HG02973 (cell line): ENCODE data around the gene PHKB.
"Not testable (repeated sequence)": the region's sequence is repeated elsewhere in the genome, so short reads cannot be mapped to it uniquely, and the experiment has no call there.

ENCODE experiments used
- ATAC-seq: cut with Tn5 transposase; IDR thresholded peaks from one replicate; pipeline ENCODE4 v1.9.1; 2021; ENCODE audit warnings: moderate library complexity; ENCODE audit not compliant: unreplicated experiment

PHKB gene

DNA sequence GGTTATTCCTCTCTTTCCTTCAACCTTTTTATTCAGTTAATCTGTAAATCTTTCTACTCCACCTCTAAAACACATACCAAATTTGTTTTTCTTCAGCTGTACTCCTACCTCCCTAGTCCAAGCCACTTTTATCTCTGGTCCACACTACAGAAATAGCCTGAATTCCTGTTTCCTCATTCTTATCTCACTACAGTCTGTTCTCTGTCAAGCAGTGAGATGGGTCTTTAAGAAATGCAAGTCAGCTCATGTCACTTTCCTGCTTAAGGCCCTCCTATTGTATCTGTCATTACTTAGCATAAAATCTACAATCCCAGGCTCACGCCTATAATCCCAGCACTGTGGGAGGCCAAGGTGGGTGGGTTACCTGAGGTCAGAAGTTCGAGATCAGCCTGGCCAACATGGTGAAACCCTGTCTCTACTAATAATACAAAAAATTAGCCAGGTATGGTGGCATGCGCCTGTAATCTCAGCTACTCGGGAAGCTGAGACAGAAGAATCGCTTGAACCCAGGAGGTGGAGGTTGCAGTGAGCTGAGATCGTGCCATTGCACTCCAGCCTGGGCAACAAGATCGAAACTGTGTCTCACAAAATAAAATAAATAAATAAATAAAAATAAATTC lies 7.0 kb downstream of the PHKB start:
- ATAC-seq: not testable (repeated sequence)

DNA sequence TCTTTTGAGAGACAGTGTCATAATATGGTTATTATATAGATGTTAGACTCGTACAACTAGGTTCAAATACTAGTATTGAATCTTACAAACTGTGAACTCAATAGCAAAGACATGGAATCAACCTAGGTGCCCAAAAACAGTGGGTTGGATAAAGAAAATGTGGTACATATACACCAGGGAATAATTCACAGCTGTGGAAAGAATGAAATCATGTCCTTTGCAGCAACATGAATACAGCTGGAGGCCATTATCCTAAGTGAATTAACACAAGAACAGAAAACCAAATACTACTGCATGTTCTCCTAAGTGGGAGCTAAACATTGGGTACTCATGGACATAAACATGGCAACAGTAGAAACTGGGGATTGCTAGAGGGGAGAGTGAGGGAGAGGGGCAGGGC lies 8.1 kb downstream of the PHKB start:
- no peak for ATAC-seq

DNA sequence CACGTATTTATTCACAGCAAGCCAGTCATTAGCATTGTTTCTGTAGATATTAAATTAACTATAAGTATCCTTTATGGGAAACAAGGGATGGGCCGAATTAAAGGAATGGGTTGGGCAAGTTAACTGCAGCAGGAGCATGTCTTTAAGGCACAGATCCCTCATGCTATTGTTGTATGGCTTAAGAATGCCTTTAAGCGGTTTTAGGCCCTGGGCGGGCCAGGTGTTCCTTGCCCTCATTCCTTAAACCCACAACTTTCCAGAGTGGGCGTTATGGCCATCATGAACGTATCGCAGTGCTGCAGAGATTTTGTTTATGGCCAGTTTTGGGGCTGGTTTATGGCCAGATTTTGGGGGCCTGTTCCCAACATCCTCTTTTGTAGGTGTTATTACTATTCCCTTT lies 9.1 kb downstream of the PHKB start:
- no peak for ATAC-seq

DNA sequence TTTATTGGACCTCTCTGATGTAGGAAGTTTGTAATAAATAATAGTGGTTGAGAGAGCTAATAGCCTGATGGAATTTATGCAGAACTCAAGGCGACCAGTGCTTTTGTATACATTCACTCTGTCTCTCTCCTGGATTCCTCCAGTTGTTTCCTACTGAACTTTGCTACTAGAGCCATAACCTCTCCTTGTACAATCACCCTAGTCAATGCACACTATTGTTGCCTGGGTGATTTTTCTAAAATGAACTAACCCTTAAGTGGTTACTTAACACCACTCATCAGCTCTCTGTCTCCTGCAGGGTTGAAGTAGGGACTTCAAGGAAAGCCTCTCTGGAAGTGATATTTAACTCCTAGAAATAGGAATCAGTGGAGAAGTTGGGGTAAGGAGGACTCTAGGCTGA lies 9.7 kb downstream of the PHKB start:
- no peak for ATAC-seq

DNA sequence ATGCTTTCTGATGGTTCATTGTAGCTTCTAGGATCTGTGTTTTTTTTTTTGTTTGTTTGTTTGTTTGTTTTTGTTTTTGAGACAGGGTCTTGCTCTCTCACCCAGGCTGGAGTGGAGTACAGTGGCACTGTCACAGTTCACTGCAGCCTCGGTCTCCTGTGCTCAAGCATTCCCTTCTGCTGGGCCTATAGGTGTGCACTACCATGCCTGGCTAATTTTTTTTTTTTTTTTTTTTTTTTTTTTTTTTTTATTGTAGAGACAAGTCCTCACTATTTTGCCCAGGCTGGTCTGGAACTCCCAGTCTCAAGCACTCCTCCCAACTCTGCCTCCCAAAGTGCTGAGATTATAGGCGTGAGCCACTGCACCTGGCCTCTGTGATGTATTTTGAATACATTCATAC lies 11.9 kb downstream of the PHKB start:
- ATAC-seq: not testable (repeated sequence)

DNA sequence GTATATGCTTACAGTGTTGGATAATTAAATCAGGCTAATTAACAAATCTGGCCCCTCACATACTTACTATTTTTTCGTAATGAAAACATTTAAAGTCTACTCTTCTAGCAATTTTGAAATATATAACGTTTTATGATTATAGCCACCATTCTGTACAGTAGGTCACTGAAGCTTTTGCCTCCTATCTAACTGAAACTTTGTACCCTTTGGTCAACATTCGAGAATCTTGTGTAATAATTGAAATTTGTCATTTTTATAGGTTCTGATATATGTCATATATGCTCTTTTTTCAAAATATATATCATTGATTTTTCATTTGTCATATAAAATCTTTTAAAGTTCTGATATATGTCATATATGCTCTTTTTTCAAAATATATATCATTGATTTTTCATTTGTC lies 12.7 kb downstream of the PHKB start:
- ATAC-seq: no peak

DNA sequence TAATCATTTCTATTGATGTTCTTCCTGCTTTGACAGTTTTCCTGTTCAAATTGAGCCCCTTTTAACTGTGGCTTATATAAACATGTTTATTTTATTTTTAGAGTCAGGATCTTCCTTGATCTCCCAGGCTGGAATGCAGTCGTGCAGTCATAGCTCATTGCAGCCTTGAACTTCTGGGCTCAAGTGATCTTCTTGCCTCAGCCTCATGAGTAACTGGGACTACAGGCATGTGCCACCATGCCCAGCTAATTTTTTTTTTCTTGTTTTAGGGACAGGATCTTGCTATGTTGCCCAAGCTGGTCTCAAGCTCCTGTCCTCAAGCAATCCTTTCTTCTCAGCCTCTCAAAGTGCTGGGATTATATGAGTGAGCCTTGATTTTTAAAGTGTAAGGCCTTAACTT lies 14.7 kb downstream of the PHKB start:
- no peak for ATAC-seq

DNA sequence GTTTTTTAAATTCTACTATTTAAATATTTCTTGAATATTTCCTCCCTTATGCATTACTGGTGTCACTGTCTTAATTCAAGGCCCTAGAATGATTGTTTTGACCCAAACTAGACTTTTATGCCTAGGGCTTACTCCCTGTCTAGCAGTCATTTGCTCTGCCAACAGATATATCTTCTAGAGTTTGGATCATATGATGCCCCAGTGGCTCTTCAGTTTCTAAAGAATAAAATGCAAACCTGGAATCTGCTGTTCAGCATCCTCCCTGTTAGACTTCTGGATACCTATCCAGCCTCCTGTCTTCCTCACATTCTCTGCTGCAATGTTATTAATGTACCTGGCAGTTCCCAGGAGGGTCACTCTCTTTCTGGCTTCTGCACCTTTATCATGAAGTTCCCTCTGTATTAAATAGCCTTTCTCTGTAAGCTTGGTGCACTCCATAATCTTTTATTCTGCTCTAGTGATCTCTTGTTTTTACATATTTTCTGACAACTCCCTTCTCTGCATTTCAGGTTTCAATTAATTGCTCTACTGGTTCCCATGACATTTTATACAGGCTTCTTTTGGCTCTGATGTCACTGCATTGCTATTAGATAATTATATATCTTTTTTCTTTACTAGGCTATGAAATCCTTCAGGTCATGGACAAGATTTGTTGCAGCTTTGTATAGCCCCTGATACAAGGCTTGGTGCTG lies 15.7 kb downstream of the PHKB start:
- ATAC-seq: no peak

DNA sequence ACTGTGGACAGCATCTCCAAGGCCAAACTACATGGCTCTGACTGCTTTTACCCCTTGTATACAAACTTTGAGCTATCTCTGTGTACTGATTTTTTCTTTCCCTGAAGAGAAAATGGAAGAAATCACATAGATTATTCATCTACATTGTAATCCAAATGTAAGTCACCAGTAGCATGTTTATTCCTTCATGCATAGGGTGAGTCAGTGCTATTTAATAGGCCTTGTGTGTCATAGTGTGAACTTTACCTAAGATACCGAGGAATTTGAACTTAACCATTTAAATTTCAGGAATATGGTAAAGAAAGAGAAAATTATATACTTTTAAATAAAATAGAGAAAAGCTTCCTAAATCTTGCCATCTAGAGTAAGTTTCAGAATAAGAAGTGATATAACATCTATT lies 16.5 kb downstream of the PHKB start:
- ATAC-seq: no peak

DNA sequence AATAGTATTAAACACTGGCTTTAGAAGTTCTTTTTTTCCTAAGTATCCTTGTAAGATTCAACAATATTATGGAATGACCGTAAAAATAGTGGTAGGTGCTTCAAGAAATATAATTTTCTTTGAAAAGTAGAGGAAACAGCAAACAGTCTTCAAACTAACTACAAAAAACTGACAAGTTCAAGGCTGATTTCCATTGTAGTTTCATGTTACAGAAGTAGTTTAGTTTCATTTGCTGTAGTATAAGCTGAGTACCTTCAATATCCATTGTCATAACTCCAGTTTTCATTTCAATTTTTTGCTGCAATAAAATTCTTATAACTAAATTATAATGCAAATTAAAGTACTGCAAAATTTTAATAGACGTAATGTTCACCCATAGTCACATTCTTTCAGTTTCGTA lies 19.3 kb downstream of the PHKB start:
- ATAC-seq: no peak

DNA sequence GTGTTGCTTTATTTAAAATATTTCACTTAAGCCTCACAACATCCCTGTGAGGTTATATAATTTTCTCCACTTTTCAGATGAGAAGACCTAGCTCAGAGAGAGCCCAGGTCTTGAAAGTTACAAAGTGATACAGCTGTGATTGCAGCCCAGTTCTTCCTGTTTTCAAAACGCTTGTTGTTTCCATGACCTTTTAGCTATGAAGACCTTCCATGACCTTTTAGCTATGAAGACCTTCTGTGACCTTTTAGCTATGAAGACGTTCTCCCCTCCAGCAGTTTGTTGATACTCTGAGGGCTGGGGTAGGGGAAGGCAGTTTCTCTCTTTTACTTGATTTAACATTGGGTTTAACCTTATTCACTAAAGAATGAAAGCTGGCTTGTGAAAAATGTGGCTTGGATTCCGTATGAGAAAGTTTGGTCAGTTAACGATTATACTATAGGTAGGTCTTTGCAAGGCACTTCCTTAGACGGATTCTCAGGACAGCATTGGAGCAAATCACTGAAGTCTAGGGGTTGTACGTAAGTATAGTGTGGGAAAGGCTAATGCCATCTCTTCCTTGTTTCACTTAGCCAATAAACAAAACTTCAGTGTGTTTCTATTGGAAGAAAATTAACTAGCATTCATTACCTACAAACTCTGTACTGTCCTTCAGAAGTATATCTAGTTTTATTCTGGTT lies 20.7 kb downstream of the PHKB start:
- ATAC-seq: no peak

DNA sequence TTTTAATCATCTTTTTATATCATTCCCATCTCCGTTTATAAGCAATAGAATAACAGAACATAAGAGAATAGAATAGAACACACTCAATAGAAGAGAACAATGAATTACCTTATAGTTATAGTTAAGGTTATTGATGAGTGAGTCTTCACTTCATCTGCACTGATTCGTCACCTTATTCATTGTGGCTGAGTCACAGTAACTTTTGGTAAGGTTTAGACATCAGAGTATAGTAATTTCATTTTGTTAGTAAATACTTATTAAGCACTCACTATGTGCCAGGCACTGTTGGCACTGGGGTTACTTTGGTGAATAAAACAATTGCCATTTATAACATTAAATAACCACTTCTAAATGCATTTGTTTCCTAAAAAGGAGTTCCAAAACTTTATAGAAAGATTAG lies 22.5 kb downstream of the PHKB start:
- ATAC-seq: no peak

DNA sequence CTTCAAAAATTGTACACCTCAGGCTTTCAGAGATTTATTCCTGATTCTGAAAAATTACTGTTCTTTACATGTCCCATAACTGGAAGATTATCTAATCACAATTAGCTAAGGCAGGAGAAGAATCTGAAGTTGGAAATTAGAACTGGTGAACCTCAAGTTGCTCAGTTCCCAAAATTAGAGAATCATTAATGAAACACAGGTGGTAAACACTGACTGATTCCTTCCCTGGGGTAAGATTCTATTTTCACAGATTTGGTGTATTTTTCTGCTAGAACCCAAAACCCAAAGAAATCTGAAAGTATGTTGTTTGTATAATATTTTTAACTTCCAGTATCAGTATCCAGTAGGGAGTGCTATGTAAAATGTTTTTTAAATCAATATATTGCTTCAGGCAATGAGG lies 25.7 kb downstream of the PHKB start:
- ATAC-seq: peak; percentile 44

DNA sequence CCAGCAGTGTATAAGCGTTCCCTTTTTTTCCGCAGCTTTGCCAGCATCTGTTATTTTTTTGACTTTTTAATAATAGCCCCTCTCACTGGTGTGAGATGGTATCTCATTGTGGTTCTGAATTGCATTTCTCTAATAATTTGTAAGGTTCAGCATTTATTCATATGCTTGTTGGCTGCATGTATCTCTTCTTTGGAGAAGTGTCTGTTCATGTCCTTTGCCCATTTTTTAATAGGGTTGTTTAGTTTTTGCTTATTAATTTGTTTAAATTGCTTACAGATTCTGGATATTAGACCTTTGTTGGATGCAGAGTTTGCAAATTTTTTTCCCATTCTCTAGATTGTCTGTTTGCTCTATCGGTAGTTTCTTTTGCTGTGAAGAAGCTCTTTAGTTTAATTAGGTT lies 26.9 kb downstream of the PHKB start:
- no peak for ATAC-seq

DNA sequence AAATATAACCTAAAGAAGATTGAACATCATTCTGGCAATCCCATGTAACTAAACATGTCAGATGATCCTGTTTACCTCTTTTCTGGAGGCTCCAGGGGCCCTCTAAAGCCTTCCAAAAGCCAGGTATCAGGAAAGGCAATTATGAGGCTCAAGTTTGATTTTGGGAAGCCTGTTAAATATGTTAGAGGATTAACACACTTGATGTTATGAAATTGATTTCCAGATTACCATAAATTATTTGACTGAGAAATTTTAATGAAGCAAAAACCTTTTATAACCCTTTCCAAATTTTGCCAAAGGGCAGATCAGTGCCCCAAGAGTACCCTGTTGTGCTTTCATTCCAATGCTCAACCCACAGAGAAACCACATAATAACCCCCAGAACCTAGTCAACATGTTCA lies 29.3 kb downstream of the PHKB start:
- no peak for ATAC-seq

DNA sequence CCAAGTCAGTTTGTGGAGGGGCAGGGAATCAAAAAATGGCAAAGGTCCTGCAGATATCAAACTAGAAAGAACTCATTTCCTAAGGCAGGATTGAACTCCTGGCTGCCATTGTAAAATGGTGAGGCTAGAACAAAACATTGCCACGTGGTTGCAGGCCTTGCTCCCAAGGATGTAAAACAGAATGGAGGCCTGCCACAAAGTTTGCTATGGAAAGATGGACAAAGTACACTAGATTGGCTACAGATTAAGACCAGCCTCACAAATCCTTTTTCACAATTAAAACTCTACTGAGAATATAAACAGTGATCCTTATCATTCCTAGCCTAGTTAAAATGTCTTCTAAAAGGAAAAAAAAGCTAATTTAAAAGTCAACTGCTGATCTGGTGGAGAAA lies 30.9 kb downstream of the PHKB start:
- no peak for ATAC-seq

DNA sequence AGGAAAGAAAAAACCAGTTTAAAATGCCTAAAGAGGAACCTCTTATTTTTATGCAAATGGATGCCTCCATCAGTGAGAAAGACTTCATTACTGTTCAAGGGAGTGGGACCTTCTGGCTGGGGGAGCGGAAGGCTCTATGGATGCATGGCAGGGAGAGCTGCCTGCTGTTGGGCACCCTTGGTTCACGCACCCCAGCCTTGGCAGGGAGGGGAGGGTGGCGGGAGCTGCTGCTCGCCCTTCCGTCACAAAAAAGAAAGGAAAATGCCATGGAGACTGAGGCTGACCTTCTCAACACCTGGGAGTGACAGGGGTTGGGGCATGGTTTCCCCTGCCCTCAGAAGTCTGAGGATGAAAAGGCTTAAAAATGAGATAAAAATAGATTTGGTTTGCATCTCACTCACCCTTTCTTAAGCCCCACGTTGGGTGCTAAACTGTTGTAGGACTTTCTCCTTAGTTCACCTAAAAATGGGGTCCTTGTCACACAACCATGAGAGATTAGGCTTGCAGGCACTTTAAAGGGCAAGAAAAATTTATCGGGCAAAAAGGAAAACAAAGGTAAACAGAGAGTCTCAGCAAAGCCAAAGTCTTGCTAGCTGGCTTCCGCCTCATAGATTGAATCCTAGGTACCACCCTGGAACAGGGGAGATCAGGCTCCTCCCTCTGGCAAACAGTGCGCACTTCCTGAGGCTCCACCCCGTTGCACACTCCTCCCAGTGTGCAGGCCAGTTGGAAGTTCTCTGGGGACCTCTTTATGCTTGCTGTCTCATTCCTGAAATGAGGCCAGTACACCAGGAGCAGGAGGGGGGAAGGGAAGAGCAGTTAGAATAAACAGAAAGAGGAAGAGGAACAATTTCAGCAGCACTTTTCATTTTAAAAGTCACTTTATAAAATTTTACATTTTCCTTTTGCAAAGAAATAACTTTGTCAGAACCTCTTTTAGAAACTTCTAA lies 31.6 kb downstream of the PHKB start:
- ATAC-seq: peak; percentile 85

DNA sequence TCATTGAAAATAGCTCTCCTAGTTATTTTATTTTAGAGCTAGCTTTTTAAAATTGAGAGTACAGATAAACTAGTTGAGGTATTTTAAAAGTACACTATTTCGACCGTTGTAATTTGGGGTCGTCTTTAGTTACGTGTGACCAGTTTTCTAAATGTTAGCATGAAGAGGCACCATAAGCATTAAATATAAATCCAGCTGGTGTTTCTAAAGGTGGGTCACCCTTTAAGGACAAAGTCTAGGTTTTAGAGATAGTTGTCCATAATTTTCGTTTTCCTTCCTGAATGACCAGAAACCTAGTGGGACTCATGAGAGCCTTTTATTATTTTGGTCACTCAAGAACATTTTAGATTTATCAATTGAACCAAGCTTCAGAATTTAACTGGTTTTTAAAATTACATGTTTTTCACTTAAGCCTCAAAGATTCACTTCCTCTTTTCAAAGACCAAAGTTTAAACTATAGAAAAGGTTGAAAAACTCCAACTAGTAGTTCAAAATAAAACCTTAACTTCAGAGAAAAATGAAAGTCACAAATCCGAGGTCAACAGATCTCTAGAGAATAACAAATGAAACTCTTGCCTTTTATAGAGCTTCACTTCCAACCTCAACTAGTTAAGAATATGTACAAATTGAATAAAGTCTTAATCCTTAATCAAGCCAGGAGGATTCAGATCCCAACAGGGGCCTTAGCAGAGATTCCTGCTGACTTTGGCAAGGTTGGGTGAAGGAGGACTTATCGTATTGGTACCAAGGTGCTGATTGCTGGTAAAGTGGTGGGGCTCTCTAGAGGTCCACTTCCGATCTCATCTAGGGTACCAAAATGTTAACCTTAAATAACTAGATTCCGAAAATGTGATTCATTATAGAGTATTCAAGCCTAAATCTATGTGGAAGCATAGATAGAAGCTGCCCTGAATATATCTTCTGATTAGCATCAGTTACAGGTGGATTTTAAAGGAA lies 32.5 kb downstream of the PHKB start:
- peak; percentile 42 for ATAC-seq

DNA sequence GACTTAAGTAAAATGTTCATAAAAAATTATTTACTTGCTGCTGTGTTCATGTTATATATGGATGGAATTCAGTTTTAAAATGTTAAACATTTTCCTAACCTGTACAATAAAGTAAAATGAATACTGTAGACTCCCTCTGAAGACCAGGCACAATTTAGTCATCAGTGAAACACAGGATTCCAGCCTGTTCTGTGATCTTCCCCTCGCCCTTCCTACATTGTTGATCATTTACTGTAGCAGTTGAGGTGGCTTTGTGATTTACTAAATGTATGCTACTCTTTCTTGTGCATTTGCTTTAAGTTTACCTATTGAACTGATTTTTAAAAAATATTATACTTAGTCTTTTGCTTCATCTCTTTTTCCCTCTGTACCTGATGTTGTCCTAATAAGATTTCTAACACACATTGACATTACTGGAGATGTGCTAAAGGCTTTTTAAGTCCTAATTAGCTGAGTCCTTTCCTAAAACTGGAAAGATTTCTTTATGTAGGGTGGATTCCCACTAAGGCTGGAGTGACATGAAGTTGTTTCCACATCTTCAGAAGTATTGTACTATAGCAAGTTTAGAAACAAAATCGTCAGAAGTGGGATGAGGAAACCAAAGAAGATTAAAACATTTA lies 38.1 kb downstream of the PHKB start:
- no peak for ATAC-seq
